Muscle of leg (tissue), 11 donors: ENCODE data around the gene ASIP. TPM values are rescaled to one million over a fixed set of nuclear protein-coding genes. Genes with fewer than 3 reads are reported as not detected.
"Not testable (repeated sequence)": the region's sequence is repeated elsewhere in the genome, so short reads cannot be mapped to it uniquely, and the experiment has no call there.

Source experiments
- DNase-seq: peaks from one replicate; pipeline ENCODE4 v3.0.0; 2013
- H3K27ac ChIP-seq: one replicate; pipeline ENCODE4 v1.5.1; 2013; ENCODE audit warnings: mild to moderate bottlenecking, low read length, control low read depth
- H3K27me3 ChIP-seq: one replicate; pipeline ENCODE4 v1.6.1; 2013; ENCODE audit warnings: low read length; ENCODE audit not compliant: control insufficient read depth, insufficient read depth
- H3K36me3 ChIP-seq: one replicate; pipeline ENCODE4 v1.6.1; 2013; ENCODE audit warnings: low read length; ENCODE audit not compliant: control insufficient read depth, insufficient read depth
- H3K4me1 ChIP-seq: one replicate; pipeline ENCODE4 v1.6.1; 2013; ENCODE audit warnings: low read length; ENCODE audit not compliant: control insufficient read depth, insufficient read depth
- H3K4me3 ChIP-seq: one replicate; pipeline ENCODE4 v1.5.1; 2013; ENCODE audit warnings: low read length, control low read depth
- H3K9me3 ChIP-seq: replicated peaks from 2 replicates; pipeline ENCODE4 v1.6.1; 2013; ENCODE audit warnings: low read depth, low read length; ENCODE audit not compliant: control insufficient read depth
- WGBS: methylation state at CpG from one replicate; pipeline ENCODE4 v1.1.5; 2013; ENCODE audit warnings: missing lambda C conversion rate; ENCODE audit not compliant: insufficient coverage; 5-methylcytosine and 5-hydroxymethylcytosine counted together
- polyA plus RNA-seq, 8 donors: library from polyadenylated mRNA; unstranded; fragments of 120-200 nt; gene quantifications; one replicate each; pipeline versions ENCODE4 v1.2.1 to v1.2.3, GENCODE V29; 2013; ENCODE audit warnings: inconsistent platforms in 1 of 8, low replicate concordance in 1 of 8; ENCODE audit not compliant: insufficient read length in 8 of 8, insufficient read depth in 1 of 8
- total RNA-seq: library from RNA; stranded (reverse); fragments of 120-200 nt; gene quantifications from one replicate; pipeline ENCODE4 v1.2.4, GENCODE V29; 2013

Gene ASIP
- total and polyA plus RNA-seq, 9 donors = 0.27 to 1.8 (median 0.36) TPM; not detected in 2

DNA sequence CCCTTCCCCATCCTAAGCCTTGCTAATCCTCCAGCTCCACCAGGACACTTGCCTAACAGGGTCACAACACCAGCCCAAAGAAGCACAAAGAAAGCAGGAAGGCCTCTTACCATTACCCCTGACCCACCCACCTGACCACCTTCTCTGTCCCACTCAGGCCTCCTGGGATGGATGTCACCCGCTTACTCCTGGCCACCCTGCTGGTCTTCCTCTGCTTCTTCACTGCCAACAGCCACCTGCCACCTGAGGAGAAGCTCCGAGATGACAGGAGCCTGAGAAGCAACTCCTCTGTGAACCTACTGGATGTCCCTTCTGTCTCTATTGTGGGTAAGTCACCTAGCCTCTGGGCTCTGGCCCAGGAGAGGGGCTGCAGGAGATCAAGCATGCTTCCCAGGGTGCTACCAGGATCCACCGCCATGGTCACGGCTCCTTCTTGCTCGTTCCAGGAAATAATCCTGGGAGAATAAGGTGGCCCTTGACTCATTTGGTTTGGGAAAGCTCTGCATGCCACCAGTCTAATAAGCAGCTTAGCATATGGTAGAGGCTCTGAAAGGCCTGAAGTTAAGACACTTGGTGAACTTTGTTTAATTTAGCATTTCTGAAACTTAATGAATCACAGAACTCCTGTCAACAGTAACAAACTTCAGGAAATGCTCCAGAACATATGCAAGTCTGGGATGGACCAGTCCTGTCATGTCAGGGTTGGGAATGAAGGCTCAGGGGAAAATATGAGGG, 19.2 kb downstream of the ASIP start:
- Histone ChIP-seq H3K4me3 (no peak overlapping the region), H3K36me3 (no peaks in the 10 kb centered on the region)

DNA sequence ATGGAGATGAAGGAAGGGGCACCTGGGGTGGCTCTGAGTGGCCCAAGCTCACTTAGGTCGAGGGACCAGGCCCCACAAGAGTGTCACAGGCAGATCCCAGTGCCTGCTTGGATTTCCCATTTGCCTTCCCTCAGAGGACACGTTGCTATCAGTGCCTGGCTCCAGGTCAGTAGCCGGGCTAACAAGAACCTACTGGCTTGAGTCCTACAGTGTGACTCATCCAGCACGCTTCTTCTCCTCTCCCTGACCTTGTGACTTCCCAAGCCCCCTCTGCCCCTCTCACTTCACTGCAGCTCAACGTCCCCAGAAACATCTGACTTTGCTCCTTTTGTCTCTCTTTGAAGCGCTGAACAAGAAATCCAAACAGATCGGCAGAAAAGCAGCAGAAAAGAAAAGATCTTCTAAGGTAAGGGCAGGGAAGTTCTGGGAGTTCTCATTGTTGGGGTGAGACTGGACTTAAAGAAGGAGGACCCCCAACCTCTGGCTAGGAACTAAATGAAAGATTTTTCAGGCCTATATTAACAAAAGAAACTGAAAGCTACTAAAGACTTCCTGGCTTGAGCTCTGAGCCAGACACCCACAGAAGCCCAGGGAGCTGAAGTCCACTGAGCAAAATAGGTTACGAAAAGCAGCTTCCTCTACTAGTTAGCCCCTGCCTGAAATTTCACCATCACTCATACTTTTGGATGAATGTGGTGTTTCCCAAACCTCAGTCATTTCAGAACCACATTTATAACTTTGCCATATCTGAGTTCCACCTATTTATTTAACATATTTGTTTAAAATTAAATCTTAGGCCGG, 21.5 kb downstream of the ASIP start:
- no peaks in the 10 kb centered on the region for H3K36me3 ChIP-seq
- H3K27ac ChIP-seq = no peak overlapping the region
- WGBS = 23% methylated on average over 4 of the region's 9 CpGs
- H3K9me3 ChIP-seq = no peaks in the 10 kb centered on the region
- no peak for DNase-seq
- no peaks in the 10 kb centered on the region for H3K27me3 ChIP-seq
- H3K4me3 ChIP-seq = no peak overlapping the region
- H3K4me1 ChIP-seq = no peaks in the 10 kb centered on the region

More for the DNA sequence above, 19.2 kb downstream of the ASIP start:
- Histone ChIP-seq H3K9me3 (no peaks in the 10 kb centered on the region), H3K4me1 (no peaks in the 10 kb centered on the region), H3K27me3 (no peaks in the 10 kb centered on the region), H3K27ac (no peak overlapping the region)
- DNase-seq = no peak
- WGBS = 67% methylated on average over 4 of the region's 5 CpGs

DNA sequence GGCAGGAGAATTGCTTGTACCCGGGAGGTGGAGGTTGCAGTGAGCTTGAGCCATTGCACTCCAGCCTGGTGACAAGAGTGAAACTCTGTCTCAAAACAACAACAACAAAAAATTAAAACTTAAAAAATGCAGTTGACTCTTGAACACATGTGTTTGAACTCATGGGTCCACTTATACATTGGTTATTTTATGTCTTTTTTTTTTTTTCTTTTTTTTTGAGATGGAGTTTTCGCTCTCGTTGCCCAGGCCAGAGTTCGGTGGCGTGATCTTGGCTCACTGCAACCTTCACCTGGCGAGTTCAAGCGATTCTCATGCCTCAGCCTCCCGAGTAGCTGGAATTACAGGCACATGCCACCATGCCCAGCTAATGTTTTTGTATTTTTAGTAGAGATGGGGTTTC, 22.2 kb downstream of the ASIP start:
- not testable (repeated sequence) for H3K36me3 ChIP-seq, H3K4me1 ChIP-seq, DNase-seq, H3K9me3 ChIP-seq, H3K4me3 ChIP-seq, H3K27ac ChIP-seq, H3K27me3 ChIP-seq
- 100% methylated on average over 5 of the region's 8 CpGs for WGBS

DNA sequence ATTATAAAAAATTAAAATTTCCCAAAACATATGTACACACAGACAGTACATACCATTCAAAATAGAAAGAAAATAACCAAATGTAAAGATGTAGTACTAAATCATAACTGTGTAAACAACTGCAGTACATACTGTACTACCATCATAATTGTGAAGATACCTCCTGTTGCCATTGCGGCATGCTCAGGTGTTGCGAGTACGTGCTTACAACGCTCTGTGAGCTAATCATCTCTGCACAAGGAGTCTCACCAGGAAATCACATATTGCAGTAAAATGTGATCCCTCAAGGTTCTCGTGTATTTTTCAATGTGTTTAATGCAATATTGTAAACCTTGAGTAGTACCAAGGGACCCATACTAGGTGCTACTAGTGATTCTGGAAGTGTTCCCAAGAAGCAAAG, 22.9 kb downstream of the ASIP start:
- no peak overlapping the region for H3K27ac ChIP-seq
- H3K4me1 ChIP-seq = peaks cover 5% of the 10 kb centered on the region
- 86% methylated on average over 1 of the region's 5 CpGs for WGBS
- no peak overlapping the region for H3K4me3 ChIP-seq
- DNase-seq = no peak
- no peaks in the 10 kb centered on the region for H3K9me3 ChIP-seq
- H3K36me3 ChIP-seq = no peaks in the 10 kb centered on the region
- peaks cover 3% of the 10 kb centered on the region for H3K27me3 ChIP-seq

DNA sequence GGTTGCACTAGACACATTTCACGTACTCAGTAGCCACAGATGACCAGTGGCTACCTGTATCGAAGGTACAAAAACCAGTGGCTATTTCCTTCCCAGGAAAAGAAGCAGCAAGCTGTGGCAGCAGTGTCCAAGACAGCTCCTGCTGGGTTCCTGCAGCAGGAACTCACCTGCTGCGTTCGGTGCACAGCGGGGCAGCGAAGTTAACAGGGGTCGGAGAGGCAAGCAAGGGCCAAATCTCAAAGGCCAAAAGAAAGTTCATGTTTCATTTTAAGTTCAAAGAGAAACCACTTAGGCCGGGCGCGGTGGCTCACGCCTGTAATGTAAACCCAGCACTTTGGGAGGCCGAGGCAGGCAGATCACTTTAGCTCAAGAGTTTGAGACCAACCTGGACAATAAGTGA, 26.9 kb downstream of the ASIP start:
- H3K4me1 ChIP-seq = peaks cover 7% of the 10 kb centered on the region
- H3K27me3 ChIP-seq = peaks cover 7% of the 10 kb centered on the region
- H3K9me3 ChIP-seq = no peaks in the 10 kb centered on the region
- peaks cover 4% of the 10 kb centered on the region for H3K36me3 ChIP-seq
- no peak overlapping the region for H3K4me3 ChIP-seq
- H3K27ac ChIP-seq = no peak overlapping the region
- 89% methylated on average over 10 of the region's 12 CpGs for WGBS
- no peak for DNase-seq

DNA sequence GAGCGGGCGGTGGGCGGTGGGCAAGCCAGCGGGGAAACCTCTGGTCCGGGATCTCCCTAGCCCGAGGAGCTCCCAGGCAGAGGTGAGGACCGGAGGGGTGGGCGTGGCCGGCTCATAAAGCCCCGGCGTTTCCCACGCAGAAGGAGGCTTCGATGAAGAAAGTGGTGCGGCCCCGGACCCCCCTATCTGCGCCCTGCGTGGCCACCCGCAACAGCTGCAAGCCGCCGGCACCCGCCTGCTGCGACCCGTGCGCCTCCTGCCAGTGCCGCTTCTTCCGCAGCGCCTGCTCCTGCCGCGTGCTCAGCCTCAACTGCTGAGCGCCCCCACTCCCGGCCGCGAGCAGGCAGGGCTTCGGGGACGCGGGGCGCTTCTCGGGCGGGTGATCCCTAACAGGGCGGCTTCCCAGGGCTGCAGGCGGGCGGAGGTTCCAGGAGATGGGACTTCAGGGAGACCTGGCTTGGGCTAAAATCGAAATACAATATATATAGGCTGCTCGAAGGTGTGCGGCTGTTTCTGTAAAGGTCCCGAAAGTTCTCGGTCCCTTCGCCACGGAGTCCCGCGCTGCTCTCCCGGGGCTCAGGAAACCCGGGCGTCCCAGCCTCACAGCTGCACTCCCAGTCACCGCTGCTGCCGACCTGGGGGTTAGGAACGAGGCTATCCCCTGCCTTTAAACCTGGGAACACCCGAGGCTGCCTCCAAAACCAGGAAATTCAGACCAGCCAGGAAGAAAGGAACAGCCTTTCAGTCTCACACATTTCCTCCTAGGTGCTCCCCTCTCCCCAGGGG, 27.8 kb downstream of the ASIP start:
- Histone ChIP-seq H3K27ac (no peak overlapping the region), H3K9me3 (no peaks in the 10 kb centered on the region), H3K36me3 (peaks cover 12% of the 10 kb centered on the region), H3K4me3 (peak overlapping the region; percentile 18), H3K27me3 (peaks cover 7% of the 10 kb centered on the region), H3K4me1 (peaks cover 7% of the 10 kb centered on the region)
- DNase-seq = peak; percentile 43
- 8% methylated on average over 50 of the region's 58 CpGs for WGBS

DNA sequence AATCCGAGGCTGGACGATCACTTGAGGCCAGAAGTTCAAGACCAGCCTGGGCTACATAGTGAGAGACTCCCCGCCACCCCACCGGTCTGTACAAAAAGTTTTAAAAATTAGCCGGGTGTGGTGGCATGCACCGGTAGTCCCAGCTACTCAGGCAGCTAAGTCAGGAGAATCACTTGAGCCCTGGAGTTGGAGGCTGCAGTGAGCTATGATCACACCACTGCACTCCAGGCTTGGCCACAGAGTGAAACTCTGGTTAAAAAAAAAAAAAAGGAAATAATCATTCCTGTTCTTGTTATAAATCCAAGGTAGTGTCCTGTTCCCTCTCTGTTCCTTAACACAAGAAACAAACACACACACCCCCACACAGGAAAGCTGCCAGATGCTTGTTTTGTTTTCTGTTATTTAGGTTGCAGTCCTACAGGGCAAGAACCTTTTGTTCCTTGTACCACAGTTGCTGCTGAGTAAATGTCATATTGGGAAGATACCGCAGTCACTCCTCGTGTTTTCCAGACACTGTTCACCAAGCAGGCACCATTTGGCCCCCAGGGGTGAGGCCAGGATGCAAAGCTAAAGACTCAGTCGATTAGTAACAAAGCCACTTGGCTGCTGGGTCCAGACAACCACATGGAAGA, 28.9 kb downstream of the ASIP start:
- Histone ChIP-seq H3K27me3 (peaks cover 7% of the 10 kb centered on the region), H3K9me3 (no peaks in the 10 kb centered on the region), H3K27ac (no peak overlapping the region), H3K4me1 (peaks cover 7% of the 10 kb centered on the region), H3K4me3 (no peak overlapping the region), H3K36me3 (peaks cover 16% of the 10 kb centered on the region)
- DNase-seq = no peak
- 81% methylated on average over 5 of the region's 9 CpGs for WGBS

DNA sequence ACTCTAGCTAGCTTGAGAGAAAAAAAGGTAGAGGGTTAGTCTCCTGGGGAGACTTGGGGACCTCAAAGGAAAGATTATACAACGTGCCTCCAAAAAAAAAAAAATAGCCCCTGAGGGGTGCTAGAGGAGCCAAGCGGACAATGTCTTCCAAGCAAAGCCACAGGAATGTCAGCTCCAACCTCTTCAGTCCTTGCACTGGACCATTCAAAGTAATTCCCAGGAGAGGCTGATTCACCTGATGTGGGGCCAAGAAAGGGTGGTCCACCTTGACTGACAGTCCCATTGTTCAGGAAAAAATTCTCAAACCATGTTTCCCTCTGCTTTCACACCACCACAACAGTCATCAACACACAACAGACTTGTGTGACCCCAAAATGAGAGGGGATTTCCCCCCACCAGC, 30.7 kb downstream of the ASIP start:
- 60% methylated on average over 2 of the region's 2 CpGs for WGBS
- Histone ChIP-seq H3K4me3 (no peak overlapping the region), H3K27ac (no peak overlapping the region), H3K4me1 (peaks cover 7% of the 10 kb centered on the region), H3K9me3 (no peaks in the 10 kb centered on the region), H3K27me3 (peaks cover 7% of the 10 kb centered on the region), H3K36me3 (peaks cover 31% of the 10 kb centered on the region)
- DNase-seq = no peak

DNA sequence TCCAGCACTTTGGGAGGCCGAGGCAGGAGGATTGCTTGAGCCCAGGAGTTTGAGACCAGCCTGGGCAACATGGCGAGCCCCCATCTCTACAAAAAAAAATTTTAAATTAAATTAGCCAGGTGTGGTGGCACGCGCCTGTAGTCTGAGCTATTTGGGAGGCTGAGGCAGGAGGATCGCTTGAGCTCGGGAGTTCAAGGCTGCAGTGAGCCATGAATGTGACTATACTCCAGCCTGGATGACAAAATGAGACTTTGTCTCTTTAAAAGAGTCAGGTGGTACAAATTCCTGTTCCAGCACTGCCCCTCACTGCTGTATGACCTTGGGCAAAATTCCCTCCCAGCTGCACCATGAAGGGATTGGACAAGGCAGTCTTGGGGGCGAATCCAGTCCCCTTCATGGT, 33.5 kb downstream of the ASIP start:
- Histone ChIP-seq H3K9me3 (no peaks in the 10 kb centered on the region), H3K27me3 (no peaks in the 10 kb centered on the region), H3K27ac (no peak overlapping the region), H3K4me3 (no peak overlapping the region), H3K4me1 (no peaks in the 10 kb centered on the region), H3K36me3 (peaks cover 50% of the 10 kb centered on the region)
- DNase-seq = no peak
- WGBS = 93% methylated on average over 4 of the region's 7 CpGs
